Breast epithelium (tissue), 4 donors: ENCODE data around the gene WWOX. TPM values are rescaled to one million over a fixed set of nuclear protein-coding genes. Genes with fewer than 3 reads are reported as not detected.

Source experiments
- DNase-seq, 2 donors: peaks; one replicate each; pipeline ENCODE4 v3.0.0-alpha.2; 2019; ENCODE audit warnings: low spot score in 2 of 2
- H3K27ac ChIP-seq, 2 donors: fragments of 200-600 bp; sonication (generic) in 1 of 2; one replicate each; pipeline ENCODE4 v1.5.1; 2016 to 2019; ENCODE audit warnings: mild to moderate bottlenecking in 1 of 2
- H3K27me3 ChIP-seq, 2 donors: fragments of 200-600 bp; sonication (generic) in 1 of 2; one replicate each; pipeline versions ENCODE4 v1.5.1 to v1.6.0; 2017 to 2019; ENCODE audit warnings: control low read depth in 1 of 2, mild to moderate bottlenecking in 1 of 2
- H3K36me3 ChIP-seq: fragments of 200-600 bp; one replicate; pipeline ENCODE4 v1.5.1; 2019
- H3K4me1 ChIP-seq, 2 donors: fragments of 200-600 bp; sonication (generic); one replicate each; pipeline ENCODE4 v1.5.1; 2016 to 2019; ENCODE audit warnings: control low read depth in 1 of 2
- H3K4me3 ChIP-seq, 3 donors: fragments of 200-600 bp; sonication (generic); 1 replicate in 2 of 3; 2 replicates in 1 of 3; pipeline ENCODE4 v1.5.1; 2016 to 2019; ENCODE audit warnings: mild to moderate bottlenecking in 3 of 3, moderate library complexity in 2 of 3
- H3K9me3 ChIP-seq, 2 donors: fragments of 200-600 bp; sonication (generic) in 1 of 2; one replicate each; pipeline ENCODE4 v1.5.1; 2016 to 2019; ENCODE audit warnings: control low read depth in 1 of 2
- POLR2A ChIP-seq: fragments of 450-650 bp; IDR thresholded peaks from one replicate; pipeline ENCODE4 v1.6.1; 2016; ENCODE audit warnings: antibody characterized with exemption, mild to moderate bottlenecking, moderate library complexity
- POLR2AphosphoS5 ChIP-seq, 3 donors: sonication (generic); formaldehyde crosslinking; IDR thresholded peaks; one replicate each; pipeline ENCODE4 v1.6.1; 2017; ENCODE audit warnings: antibody characterized with exemption in 3 of 3
- intact Hi-C: fragments of 100-400 bp; cut with DNase I; formaldehyde crosslinking; loops from one replicate; pipeline ENCODE4 v1.15.1; 2023; ENCODE audit warnings: low total_unique reads
- total RNA-seq, 3 donors: library from RNA; depleted of rRNA; stranded (reverse); fragments of >200 nt; gene quantifications; one replicate each; pipeline ENCODE4 v1.1.0, GENCODE V29; 2016
- TF ChIP-seq, protein P1 (sequence below), 3 donors: fragments of 450-650 bp; IDR thresholded peaks; one replicate each; pipeline ENCODE4 v1.5.1; 2016 to 2017; ENCODE audit warnings: antibody characterized with exemption in 3 of 3, mild to moderate bottlenecking in 3 of 3, moderate library complexity in 3 of 3

WWOX gene
- total RNA-seq, 3 donors from 2014 or later: 42.9 to 73.6 (median 43.4) TPM

DNA sequence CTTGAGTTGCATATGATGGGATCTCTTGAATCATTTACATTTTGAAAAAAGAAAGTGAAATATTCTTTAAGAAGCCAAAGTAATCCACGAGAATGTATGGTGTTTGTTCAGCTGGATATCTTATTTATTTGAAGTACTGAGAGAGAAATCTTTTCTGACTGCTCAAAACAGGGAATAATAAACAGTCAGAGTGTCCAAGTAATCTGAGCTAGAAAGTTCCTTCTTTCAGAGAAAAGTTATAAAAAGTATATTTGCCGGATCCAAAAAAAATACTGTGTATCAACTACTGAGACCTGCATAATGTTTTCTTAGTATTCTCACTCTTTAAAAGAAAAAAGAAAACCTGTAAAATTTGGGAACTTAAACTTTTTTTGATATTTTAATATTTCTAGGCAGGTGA lies 350.8 kb downstream of the WWOX start:
- intact Hi-C loops: no loop called here

DNA sequence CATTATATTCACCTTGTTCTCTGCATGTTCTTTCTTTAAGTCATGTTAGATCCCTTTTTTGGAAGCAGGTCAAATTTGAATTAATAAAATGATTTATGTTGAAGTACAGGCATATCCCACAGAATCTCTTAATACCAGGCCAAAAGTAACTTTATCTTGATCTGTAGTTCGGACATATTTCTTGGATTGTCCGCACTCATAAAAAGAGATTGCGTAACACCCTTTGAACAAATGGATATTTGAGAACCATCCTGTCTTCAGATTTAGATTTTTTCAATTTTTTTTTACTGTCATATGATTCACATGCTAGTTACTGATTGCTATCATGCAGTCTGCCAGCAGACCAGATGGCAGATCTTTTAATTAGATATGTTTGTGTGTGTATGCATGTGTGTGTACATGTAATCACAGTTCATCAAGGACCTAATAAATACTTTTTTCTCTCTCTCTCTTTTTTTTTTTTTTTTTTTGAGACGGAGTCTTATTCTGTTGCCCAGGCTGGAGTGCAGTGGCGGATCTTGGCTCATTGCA lies 352.6 kb downstream of the WWOX start:
- H3K27me3 ChIP-seq: no peaks in the 10 kb centered on the region
- intact Hi-C loops: no loop called here
- TF ChIP-seq, protein P1, sequence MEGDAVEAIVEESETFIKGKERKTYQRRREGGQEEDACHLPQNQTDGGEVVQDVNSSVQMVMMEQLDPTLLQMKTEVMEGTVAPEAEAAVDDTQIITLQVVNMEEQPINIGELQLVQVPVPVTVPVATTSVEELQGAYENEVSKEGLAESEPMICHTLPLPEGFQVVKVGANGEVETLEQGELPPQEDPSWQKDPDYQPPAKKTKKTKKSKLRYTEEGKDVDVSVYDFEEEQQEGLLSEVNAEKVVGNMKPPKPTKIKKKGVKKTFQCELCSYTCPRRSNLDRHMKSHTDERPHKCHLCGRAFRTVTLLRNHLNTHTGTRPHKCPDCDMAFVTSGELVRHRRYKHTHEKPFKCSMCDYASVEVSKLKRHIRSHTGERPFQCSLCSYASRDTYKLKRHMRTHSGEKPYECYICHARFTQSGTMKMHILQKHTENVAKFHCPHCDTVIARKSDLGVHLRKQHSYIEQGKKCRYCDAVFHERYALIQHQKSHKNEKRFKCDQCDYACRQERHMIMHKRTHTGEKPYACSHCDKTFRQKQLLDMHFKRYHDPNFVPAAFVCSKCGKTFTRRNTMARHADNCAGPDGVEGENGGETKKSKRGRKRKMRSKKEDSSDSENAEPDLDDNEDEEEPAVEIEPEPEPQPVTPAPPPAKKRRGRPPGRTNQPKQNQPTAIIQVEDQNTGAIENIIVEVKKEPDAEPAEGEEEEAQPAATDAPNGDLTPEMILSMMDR (IDR thresholded peaks at IDR 0.05): no peak
- TF ChIP-seq POLR2AphosphoS5 (IDR thresholded peaks at IDR 0.05) (no peak), POLR2A (no peak)
- H3K27ac ChIP-seq: no peak overlapping the region
- no peaks in the 10 kb centered on the region for H3K36me3 ChIP-seq
- H3K4me1 ChIP-seq: no peaks in the 10 kb centered on the region
- no peak for DNase-seq
- no peaks in the 10 kb centered on the region for H3K9me3 ChIP-seq
- H3K4me3 ChIP-seq: no peak overlapping the region

More for the DNA sequence above, 350.8 kb downstream of the WWOX start:
- Histone ChIP-seq H3K9me3 (no peaks in the 10 kb centered on the region), H3K4me1 (no peaks in the 10 kb centered on the region), H3K4me3 (no peak overlapping the region), H3K27ac (no peak overlapping the region), H3K27me3 (no peaks in the 10 kb centered on the region), H3K36me3 (no peaks in the 10 kb centered on the region)
- TF ChIP-seq POLR2AphosphoS5 (IDR thresholded peaks at IDR 0.05) (no peak), POLR2A (no peak)
- TF ChIP-seq, protein P1 (IDR thresholded peaks at IDR 0.05): no peak
- DNase-seq: no peak

DNA sequence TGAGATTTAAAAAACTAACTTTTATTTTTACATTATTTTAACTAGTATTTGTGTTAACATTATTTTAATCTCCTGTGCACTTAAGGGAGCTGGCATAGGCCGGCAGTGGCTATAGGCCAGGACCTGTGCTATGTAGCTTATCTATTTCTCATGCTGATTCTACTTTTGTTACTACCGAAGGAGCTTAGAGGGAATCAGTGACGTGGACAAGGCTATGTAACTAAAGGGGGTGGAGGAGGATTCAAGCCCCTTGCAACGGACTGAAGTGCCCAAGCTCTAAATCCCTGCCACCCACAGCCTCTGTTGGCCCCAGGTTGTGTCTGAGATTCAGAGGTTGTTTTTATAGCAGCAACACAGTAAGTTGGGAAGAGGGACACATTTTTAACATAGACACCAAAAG lies 356.4 kb downstream of the WWOX start:
- H3K4me3 ChIP-seq: no peak overlapping the region
- H3K27ac ChIP-seq: no peak overlapping the region
- H3K36me3 ChIP-seq: no peaks in the 10 kb centered on the region
- DNase-seq: no peak
- intact Hi-C loops: no loop called here
- H3K9me3 ChIP-seq: no peaks in the 10 kb centered on the region
- H3K27me3 ChIP-seq: no peaks in the 10 kb centered on the region
- H3K4me1 ChIP-seq: no peaks in the 10 kb centered on the region
- TF ChIP-seq, protein P1 (IDR thresholded peaks at IDR 0.05): no peak
- TF ChIP-seq POLR2A: no peak
- no peak for TF ChIP-seq POLR2AphosphoS5 (IDR thresholded peaks at IDR 0.05)

DNA sequence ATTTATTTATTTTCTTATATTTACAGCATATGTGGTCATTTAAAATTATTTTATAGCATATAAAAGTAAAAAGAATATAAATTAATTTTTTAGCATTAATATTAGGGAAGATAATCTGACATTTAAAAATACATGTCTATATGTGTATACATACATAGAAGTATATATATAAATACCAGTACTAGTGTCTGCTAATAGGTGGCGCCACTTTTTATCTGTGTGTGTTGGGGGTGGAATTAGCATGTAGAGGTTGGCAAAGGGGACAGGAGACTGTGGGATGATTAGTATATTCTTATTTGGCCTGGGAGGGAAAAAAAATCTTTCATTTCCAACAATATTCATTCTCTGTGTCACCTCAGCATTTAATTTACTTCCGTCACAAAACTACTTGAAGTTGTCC lies 359.1 kb downstream of the WWOX start:
- Histone ChIP-seq H3K9me3 (no peaks in the 10 kb centered on the region), H3K27ac (no peak overlapping the region), H3K4me1 (no peaks in the 10 kb centered on the region), H3K36me3 (no peaks in the 10 kb centered on the region), H3K27me3 (no peaks in the 10 kb centered on the region), H3K4me3 (no peak overlapping the region)
- TF ChIP-seq POLR2A (no peak), POLR2AphosphoS5 (IDR thresholded peaks at IDR 0.05) (no peak)
- TF ChIP-seq, protein P1 (IDR thresholded peaks at IDR 0.05): no peak
- intact Hi-C loops: no loop called here
- no peak for DNase-seq

DNA sequence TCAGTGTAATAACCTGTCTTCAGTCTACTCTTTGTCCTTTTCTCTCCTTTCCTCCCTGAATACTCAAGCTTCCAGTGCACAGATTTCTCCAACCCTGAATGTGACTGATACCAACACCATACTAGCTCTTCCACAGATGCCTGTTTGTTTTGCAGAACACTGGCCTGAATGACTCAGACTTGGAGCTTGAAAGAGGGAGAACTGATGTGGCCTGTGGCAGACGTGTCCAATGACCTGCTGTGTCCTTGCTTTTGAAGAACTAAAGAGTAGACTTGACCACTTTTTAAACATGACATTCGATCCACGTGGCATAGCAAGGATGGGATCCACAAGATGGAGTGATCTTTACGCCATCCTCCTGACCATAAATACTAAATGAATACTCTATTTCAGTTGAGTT lies 361.0 kb downstream of the WWOX start:
- Histone ChIP-seq H3K27me3 (no peaks in the 10 kb centered on the region), H3K27ac (no peak overlapping the region), H3K4me3 (no peak overlapping the region), H3K4me1 (no peaks in the 10 kb centered on the region), H3K36me3 (no peaks in the 10 kb centered on the region), H3K9me3 (peaks cover 0 to 6% of the 10 kb centered on the region in 2 donors)
- intact Hi-C loops: no loop called here
- TF ChIP-seq, protein P1 (IDR thresholded peaks at IDR 0.05): no peak
- no peak for TF ChIP-seq POLR2A
- no peak for TF ChIP-seq POLR2AphosphoS5 (IDR thresholded peaks at IDR 0.05)
- DNase-seq: no peak
